K562 (cell line): Measurements from ENCODE around the gene HIVEP3. TPM values are rescaled to one million over a fixed set of nuclear protein-coding genes. Genes with fewer than 3 reads are reported as not detected.

ENCODE experiments used
- CHD1 ChIP-seq: fragments of 200-600 bp; sonication (generic); IDR thresholded peaks from one replicate; pipeline ENCODE4 v1.6.1; 2012; ENCODE audit warnings: mild to moderate bottlenecking, moderate library complexity, low read length, inconsistent platforms
- CXXC5 ChIP-seq: fragments of 250-450 bp; sonication (Bioruptor Pico); IDR thresholded peaks from 2 replicates; pipeline ENCODE4 v1.8.0; 2022; ENCODE audit warnings: inconsistent platforms, mild to moderate bottlenecking, moderate library complexity
- GTF2A2 ChIP-seq: IDR thresholded peaks from 2 replicates; pipeline ENCODE4 v1.6.1; 2016; ENCODE audit warnings: mild to moderate bottlenecking, missing genetic modification characterization, missing compliant biosample characterization
- GTF2B ChIP-seq: IDR thresholded peaks from 2 replicates; pipeline ENCODE4 v1.6.1; 2011; ENCODE audit not compliant: insufficient read length; ENCODE audit errors: extremely low read depth
- NCOA6 ChIP-seq: fragments of 450-650 bp; IDR thresholded peaks from 2 replicates; pipeline ENCODE4 v1.6.1; 2017; ENCODE audit warnings: mild to moderate bottlenecking
- PHB2 ChIP-seq: fragments of 450-650 bp; IDR thresholded peaks from 2 replicates; pipeline ENCODE4 v1.6.1; 2017; ENCODE audit warnings: low read depth
- RBM25 ChIP-seq: fragments of 200-400 bp; formaldehyde crosslinking; IDR thresholded peaks from 2 replicates; pipeline ENCODE4 v1.6.1; 2018; ENCODE audit warnings: low read length, low read depth, moderate library complexity; ENCODE audit not compliant: severe bottlenecking
- ZC3H4 ChIP-seq: sonication (generic); formaldehyde crosslinking; IDR thresholded peaks from 2 replicates; pipeline ENCODE4 v1.9.0; 2021; ENCODE audit warnings: missing genetic modification reagents, borderline replicate concordance
- ZNF239 ChIP-seq: fragments of 250-450 bp; sonication (Bioruptor Pico); IDR thresholded peaks from 2 replicates; pipeline ENCODE4 v1.4.0; 2020; ENCODE audit warnings: mild to moderate bottlenecking
- ZNF41 ChIP-seq: fragments of 250-450 bp; sonication (Bioruptor Pico); conservative IDR thresholded peaks from 2 replicates; pipeline ENCODE4 v1.4.0; 2020; ENCODE audit warnings: mild to moderate bottlenecking
- polyA plus RNA-seq, 8 experiments: library from polyadenylated mRNA; depleted of rRNA in 4 of 8; stranded (reverse) in 5 of 8; unstranded in 3 of 8; fragments of >200 nt; fragmentation: Nextera tagmentation in 2 of 8; fragmentation: Illumina TruSeq in 1 of 8; extraction: Ambion mirVana in 2 of 8; extraction: Trizol in 1 of 8; gene quantifications; 2 replicates each; pipeline versions ENCODE4 v1.2.1 to v1.2.3, GENCODE V29; 2011 to 2014; ENCODE audit warnings: inconsistent platforms in 1 of 8, missing spikeins in 1 of 8
- total RNA-seq, 7 experiments: library from RNA; depleted of rRNA in 6 of 7; stranded (reverse); fragments of >200 nt in 6 of 7; fragmentation: Illumina TruSeq in 2 of 7; extraction: Trizol in 2 of 7; gene quantifications; 2 replicates each; pipeline versions ENCODE4 v1.2.1 to v1.2.3, GENCODE V29; 2011 to 2021; ENCODE audit warnings: low replicate concordance in 1 of 7
- TF ChIP-seq, protein P1 (sequence below): fragments of 450-650 bp; IDR thresholded peaks from 2 replicates; pipeline ENCODE4 v1.6.1; 2016; ENCODE audit warnings: missing biosample characterization, missing genetic modification characterization
- TF ChIP-seq, protein P2 (sequence below): fragments of 450-650 bp; IDR thresholded peaks from 2 replicates; pipeline ENCODE4 v1.6.1; 2017; ENCODE audit warnings: antibody characterized with exemption, mild to moderate bottlenecking

The HIVEP3 gene
- total and polyA plus RNA-seq, 9 of the 15 experiments (the other 6 are each of a cell fraction or from before 2014, with no cell fraction given): 0.09 to 0.58 (median 0.34) TPM; not detected in 1

DNA sequence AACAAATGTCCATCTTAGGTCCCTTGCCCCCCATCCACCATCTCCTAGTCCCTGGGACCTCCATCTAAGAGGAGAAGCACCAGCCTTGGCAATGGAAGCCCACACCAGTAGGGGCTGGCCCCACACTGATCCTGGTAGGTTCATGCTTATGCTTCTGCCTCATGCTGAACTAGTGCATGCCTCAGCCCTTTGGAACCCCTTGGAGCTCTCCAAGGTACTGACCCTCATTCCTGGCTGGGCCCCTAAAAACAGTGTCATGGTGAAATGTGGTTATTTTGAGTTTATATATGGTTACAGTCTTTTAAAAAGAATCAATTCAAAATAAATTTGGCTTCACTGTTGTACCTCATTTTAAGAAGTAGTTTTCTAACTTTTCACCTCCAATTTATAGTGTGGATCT lies 108.3 kb downstream of the HIVEP3 start (continued):
- TF ChIP-seq CHD1 (no peak), GTF2B (no peak), ZC3H4 (CRISPR knock-in tag) (no peak), GTF2A2 (no peak), PHB2 (no peak), CXXC5 (no peak), NCOA6 (no peak), ZNF41 (CRISPR knock-in tag) (no peak), ZNF239 (CRISPR knock-in tag) (no peak), RBM25 (no peak)
- TF ChIP-seq, protein P1, sequence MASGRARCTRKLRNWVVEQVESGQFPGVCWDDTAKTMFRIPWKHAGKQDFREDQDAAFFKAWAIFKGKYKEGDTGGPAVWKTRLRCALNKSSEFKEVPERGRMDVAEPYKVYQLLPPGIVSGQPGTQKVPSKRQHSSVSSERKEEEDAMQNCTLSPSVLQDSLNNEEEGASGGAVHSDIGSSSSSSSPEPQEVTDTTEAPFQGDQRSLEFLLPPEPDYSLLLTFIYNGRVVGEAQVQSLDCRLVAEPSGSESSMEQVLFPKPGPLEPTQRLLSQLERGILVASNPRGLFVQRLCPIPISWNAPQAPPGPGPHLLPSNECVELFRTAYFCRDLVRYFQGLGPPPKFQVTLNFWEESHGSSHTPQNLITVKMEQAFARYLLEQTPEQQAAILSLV (tag): no peak
- TF ChIP-seq, protein P2, sequence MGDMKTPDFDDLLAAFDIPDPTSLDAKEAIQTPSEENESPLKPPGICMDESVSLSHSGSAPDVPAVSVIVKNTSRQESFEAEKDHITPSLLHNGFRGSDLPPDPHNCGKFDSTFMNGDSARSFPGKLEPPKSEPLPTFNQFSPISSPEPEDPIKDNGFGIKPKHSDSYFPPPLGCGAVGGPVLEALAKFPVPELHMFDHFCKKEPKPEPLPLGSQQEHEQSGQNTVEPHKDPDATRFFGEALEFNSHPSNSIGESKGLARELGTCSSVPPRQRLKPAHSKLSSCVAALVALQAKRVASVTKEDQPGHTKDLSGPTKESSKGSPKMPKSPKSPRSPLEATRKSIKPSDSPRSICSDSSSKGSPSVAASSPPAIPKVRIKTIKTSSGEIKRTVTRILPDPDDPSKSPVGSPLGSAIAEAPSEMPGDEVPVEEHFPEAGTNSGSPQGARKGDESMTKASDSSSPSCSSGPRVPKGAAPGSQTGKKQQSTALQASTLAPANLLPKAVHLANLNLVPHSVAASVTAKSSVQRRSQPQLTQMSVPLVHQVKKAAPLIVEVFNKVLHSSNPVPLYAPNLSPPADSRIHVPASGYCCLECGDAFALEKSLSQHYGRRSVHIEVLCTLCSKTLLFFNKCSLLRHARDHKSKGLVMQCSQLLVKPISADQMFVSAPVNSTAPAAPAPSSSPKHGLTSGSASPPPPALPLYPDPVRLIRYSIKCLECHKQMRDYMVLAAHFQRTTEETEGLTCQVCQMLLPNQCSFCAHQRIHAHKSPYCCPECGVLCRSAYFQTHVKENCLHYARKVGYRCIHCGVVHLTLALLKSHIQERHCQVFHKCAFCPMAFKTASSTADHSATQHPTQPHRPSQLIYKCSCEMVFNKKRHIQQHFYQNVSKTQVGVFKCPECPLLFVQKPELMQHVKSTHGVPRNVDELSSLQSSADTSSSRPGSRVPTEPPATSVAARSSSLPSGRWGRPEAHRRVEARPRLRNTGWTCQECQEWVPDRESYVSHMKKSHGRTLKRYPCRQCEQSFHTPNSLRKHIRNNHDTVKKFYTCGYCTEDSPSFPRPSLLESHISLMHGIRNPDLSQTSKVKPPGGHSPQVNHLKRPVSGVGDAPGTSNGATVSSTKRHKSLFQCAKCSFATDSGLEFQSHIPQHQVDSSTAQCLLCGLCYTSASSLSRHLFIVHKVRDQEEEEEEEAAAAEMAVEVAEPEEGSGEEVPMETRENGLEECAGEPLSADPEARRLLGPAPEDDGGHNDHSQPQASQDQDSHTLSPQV: no peak
